AG09309 (cell line): ENCODE data around the gene THOC1.

ENCODE experiments used
- DNase-seq: peaks from one replicate; pipeline ENCODE4 v3.0.0-alpha.2; 2010; ENCODE audit warnings: low read depth
- H3K4me3 ChIP-seq: 2 replicates; pipeline ENCODE4 v1.5.1; 2011; ENCODE audit warnings: mild to moderate bottlenecking, low read depth, low read length, moderate library complexity; ENCODE audit not compliant: control insufficient read depth
- CTCF ChIP-seq: IDR thresholded peaks from 2 replicates; pipeline ENCODE4 v1.5.1; 2011; ENCODE audit warnings: mild to moderate bottlenecking, low read depth, low read length, inconsistent platforms; ENCODE audit not compliant: insufficient read depth, control insufficient read depth; ENCODE audit errors: missing control alignments

Gene THOC1

GRCh38 chr18:261398-262073, 6.3 kb downstream of the THOC1 start:
- no peak for TF ChIP-seq CTCF
- no peak for DNase-seq
- H3K4me3 ChIP-seq: no peak overlapping the region

- TF ChIP-seq CTCF: no peak
- DNase-seq: no peak
- no peak overlapping the region for H3K4me3 ChIP-seq
Observed at GRCh38 chr18:260547-260946, 7.3 kb downstream of the THOC1 start.

- TF ChIP-seq CTCF: no peak
- no peak for DNase-seq
- no peak overlapping the region for H3K4me3 ChIP-seq
Observed at GRCh38 chr18:255171-255570, 12.7 kb downstream of the THOC1 start.

- no peak overlapping the region for H3K4me3 ChIP-seq
- TF ChIP-seq CTCF: no peak
Observed at GRCh38 chr18:253121-253520, 14.7 kb downstream of the THOC1 start.

GRCh38 chr18:251572-251971, 16.3 kb downstream of the THOC1 start:
- no peak for TF ChIP-seq CTCF
- H3K4me3 ChIP-seq: no peak overlapping the region
- DNase-seq: no peak

More at GRCh38 chr18:253121-253520, 14.7 kb downstream of the THOC1 start:
- DNase-seq: no peak

- no peak for DNase-seq
- H3K4me3 ChIP-seq: no peak overlapping the region
- no peak for TF ChIP-seq CTCF
Observed at GRCh38 chr18:250685-251084, 17.2 kb downstream of the THOC1 start.

- no peak for TF ChIP-seq CTCF
- DNase-seq: no peak
- H3K4me3 ChIP-seq: no peak overlapping the region
Observed at GRCh38 chr18:248053-248452, 19.8 kb downstream of the THOC1 start.
